Measurements from ENCODE around the gene AQP12B. TPM values are rescaled to one million over a fixed set of nuclear protein-coding genes. Genes with fewer than 3 reads are reported as not detected.

Gene AQP12B
- total RNA-seq, 2 donors from 2014 or later = not detected

DNA sequence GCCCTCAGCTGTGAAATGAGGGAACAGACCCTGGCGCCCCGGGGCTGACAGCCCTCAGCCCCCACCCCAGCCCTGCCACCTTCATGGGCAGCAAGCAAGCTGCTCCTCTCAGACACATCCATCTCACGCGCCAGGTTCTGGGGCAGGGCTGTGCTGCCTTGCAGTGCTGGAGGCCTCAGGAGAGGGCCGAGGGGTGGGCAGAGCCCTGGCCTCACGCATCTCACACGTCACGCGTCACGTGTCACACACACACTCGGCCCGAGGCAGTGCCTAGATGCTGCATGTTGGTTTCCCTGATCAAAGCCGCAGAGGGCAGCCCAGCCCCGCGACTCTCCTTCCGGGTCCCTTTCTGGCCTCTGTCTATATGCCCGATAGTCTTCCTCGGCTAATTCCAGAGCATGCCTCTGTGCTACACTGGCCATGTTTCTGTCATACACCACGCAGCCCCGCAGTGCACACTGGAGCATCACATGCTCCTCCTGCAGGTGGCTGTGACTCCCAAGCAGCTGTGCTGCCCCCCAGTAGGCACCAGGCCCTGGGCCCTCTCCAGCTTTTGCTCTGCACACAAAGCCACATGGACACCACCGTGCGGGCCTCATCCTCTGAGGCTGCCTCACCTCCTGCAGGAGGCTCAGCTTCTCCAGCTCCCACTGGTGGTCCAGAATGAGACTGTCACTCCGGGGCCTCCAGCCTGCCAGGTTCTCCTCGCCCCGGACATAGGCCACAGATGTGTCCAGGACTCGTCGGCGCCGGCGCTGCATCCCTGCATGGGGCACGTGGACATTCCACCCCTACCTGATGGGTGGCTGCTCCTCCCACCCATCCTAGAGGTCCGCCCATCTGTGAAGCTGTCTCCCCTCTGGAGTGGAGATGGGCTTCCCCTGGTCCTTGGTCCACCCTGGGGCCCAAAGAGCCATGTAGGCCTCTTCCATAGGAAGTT is 40.4 kb upstream of the AQP12B start:
- Mint-ChIP-seq H3K27me3 (ENCODE audit: low read depth) (no peaks in the 10 kb centered on the region), H3K4me1 (ENCODE audit: low read depth) (no peaks in the 10 kb centered on the region), H3K27ac (no peak overlapping the region), H3K36me3 (ENCODE audit: insufficient read depth in 2 of 2) (no peaks in the 10 kb centered on the region), H3K4me3 (no peak overlapping the region), H3K9me3 (no peaks in the 10 kb centered on the region)
- DNase-seq (no peak), ATAC-seq (replicated peaks in 1 of 2) (no peak)

GRCh38 chr2:240722376-240722775 is 39.7 kb upstream of the AQP12B start:
- DNase-seq (no peak), ATAC-seq (replicated peaks in 1 of 2) (no peak)
- Mint-ChIP-seq H3K4me3 (no peak overlapping the region), H3K27me3 (ENCODE audit: low read depth) (no peaks in the 10 kb centered on the region), H3K27ac (no peak overlapping the region), H3K9me3 (no peaks in the 10 kb centered on the region), H3K4me1 (ENCODE audit: low read depth) (no peaks in the 10 kb centered on the region), H3K36me3 (ENCODE audit: insufficient read depth in 2 of 2) (no peaks in the 10 kb centered on the region)

DNA sequence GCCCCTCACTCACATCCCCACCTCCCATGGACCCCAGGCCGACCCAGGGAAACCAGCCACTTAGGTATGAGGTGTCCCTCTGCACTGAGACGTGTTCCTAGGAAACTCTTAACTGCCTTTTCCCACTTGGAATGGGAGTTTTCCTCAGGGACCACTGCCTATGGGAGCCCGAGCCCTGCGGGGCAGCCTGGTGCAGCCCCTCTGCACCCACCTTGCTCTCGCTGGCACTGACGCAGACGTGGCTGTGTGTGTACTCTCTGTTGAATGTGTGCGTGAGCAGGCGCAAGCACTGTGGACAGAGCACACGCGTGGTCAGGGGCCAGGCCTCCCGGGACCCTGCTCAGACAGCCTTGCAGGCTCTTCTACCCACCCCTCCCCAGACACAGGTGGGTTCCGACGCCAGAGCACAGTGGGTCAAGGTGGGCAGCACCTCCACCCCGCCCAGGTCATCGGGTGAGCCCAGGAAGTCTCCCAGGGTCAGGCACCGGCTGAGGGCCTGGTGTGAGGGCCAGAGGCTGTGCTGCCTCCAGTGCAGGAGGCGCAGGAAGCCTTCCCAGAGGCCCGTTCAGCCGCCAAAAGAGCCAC is 39.0 kb upstream of the AQP12B start:
- DNase-seq (no peak), ATAC-seq (replicated peaks in 1 of 2) (no peak)
- Mint-ChIP-seq H3K4me1 (ENCODE audit: low read depth) (no peaks in the 10 kb centered on the region), H3K4me3 (no peak overlapping the region), H3K36me3 (ENCODE audit: insufficient read depth in 2 of 2) (no peaks in the 10 kb centered on the region), H3K9me3 (no peaks in the 10 kb centered on the region), H3K27me3 (ENCODE audit: low read depth) (no peaks in the 10 kb centered on the region), H3K27ac (no peak overlapping the region)

DNA sequence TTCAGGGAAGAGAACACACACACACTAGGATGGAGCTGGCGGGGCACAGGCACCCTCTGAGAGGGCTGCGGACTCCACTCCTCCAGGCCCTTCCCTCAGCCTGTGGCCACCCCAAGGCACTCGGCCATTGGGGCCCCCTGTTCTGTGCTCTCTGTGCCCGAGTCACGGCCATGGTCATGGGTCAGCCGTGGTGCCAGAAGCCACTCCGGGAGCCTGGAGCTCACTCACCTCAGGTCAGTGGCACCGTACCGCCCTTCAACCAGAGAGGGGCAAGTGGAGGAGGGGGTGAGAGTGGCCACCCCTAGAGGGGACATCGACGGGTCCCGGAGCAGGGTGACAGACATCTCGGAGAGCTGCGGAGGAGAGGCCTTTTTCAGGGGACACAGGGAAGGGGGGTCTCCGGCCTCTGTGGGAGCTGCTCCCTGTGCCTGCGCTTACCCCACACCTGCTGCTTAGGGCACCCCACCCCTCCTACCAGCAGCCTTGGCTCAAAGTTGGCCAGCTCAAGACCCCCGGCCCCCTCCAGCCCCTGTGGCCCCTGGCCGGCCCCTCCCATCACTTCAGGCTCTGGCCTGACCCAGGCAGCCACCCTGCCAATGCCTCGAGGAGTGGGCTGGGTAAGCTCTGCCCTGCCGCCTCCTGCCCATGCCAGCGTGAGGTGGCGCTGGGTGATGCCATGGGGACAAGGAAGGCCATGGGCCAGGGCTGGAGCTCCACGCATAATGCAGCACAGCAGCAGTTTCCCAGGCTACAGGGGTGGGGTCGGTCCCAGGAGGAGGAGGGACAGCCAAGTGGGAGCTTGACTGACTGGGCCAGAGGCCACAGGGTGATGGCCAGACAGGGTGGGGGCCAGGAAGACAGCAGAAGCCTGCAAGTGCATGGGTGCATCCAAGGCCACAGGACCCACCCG is 38.3 kb upstream of the AQP12B start:
- no peaks in the 10 kb centered on the region for H3K36me3 Mint-ChIP-seq (ENCODE audit: insufficient read depth in 2 of 2)
- no peaks in the 10 kb centered on the region for H3K9me3 Mint-ChIP-seq
- H3K27me3 Mint-ChIP-seq (ENCODE audit: low read depth) = no peaks in the 10 kb centered on the region
- H3K27ac Mint-ChIP-seq = no peak overlapping the region
- no peaks in the 10 kb centered on the region for H3K4me1 Mint-ChIP-seq (ENCODE audit: low read depth)
- DNase-seq = no peak
- ATAC-seq (replicated peaks in 1 of 2) = no peak
- no peak overlapping the region for H3K4me3 Mint-ChIP-seq

DNA sequence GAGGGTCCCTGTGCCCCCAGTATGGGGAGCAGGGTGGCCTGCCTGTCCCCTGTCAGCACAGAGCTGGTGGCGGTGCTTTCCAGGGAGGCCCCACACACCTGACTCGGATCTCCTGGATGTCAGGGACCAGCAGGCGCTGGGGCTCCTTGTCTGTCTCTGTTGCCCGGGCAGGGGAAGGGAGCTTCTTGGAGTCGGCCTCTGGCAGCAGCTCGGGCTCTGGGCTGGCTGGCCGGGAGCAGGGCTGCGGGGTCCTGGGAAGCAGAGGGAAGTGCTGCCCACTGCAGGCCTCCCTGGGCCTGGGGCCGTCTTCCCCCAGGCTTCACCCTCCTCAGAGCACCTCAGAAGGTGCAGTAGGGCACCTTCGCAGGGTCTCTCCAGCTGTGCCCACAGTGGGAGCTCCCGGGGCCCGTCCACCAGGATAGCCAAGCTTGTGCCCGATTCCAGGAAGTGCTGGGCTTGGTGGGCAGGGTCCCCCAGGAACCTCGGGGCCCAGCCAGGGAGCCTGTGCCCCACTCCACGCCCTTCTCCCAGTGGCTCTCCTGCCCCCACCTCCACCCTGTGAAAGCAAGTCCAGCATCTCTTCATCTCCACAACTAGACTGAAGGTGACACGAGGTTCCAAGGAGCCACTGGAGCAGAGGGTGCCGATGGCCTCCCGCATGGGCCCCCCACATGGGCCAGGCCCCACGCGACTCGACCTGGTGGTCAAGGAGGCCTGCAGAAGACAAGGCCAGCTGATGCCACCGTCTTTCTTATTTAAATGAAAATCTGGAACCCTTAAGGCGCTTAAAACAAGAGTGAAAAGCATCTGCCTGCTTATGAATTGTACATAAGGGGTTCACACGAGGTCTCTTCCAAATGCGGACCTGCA is 37.2 kb upstream of the AQP12B start:
- H3K36me3 Mint-ChIP-seq (ENCODE audit: insufficient read depth in 2 of 2) = no peaks in the 10 kb centered on the region
- no peak for DNase-seq
- no peak overlapping the region for H3K4me3 Mint-ChIP-seq
- H3K27me3 Mint-ChIP-seq (ENCODE audit: low read depth) = no peaks in the 10 kb centered on the region
- no peak overlapping the region for H3K27ac Mint-ChIP-seq
- no peaks in the 10 kb centered on the region for H3K4me1 Mint-ChIP-seq (ENCODE audit: low read depth)
- ATAC-seq (replicated peaks in 1 of 2) = no peak
- H3K9me3 Mint-ChIP-seq = no peaks in the 10 kb centered on the region

- no peaks in the 10 kb centered on the region for H3K9me3 Mint-ChIP-seq
- H3K4me1 Mint-ChIP-seq (ENCODE audit: low read depth) = no peaks in the 10 kb centered on the region
- no peak for DNase-seq
- ATAC-seq (replicated peaks in 1 of 2) = no peak
- H3K36me3 Mint-ChIP-seq (ENCODE audit: insufficient read depth in 2 of 2) = no peaks in the 10 kb centered on the region
- H3K4me3 Mint-ChIP-seq = no peak overlapping the region
- H3K27me3 Mint-ChIP-seq (ENCODE audit: low read depth) = no peaks in the 10 kb centered on the region
- H3K27ac Mint-ChIP-seq = no peak overlapping the region
Observed at GRCh38 chr2:240718896-240719490, 36.3 kb upstream of the AQP12B start.

- ATAC-seq (replicated peaks in 1 of 2) = no peak
- Mint-ChIP-seq H3K27ac (no peak overlapping the region), H3K36me3 (ENCODE audit: insufficient read depth in 2 of 2) (no peaks in the 10 kb centered on the region), H3K27me3 (ENCODE audit: low read depth) (no peaks in the 10 kb centered on the region), H3K9me3 (no peaks in the 10 kb centered on the region), H3K4me3 (no peak overlapping the region), H3K4me1 (ENCODE audit: low read depth) (no peaks in the 10 kb centered on the region)
- no peak for DNase-seq
Observed at GRCh38 chr2:240717681-240718581, 35.2 kb upstream of the AQP12B start.

GRCh38 chr2:240717181-240717641 is 34.5 kb upstream of the AQP12B start:
- Mint-ChIP-seq H3K9me3 (no peaks in the 10 kb centered on the region), H3K36me3 (ENCODE audit: insufficient read depth in 2 of 2) (no peaks in the 10 kb centered on the region), H3K27me3 (ENCODE audit: low read depth) (no peaks in the 10 kb centered on the region), H3K4me3 (no peak overlapping the region), H3K27ac (no peak overlapping the region), H3K4me1 (ENCODE audit: low read depth) (no peaks in the 10 kb centered on the region)
- no peak for ATAC-seq (replicated peaks in 1 of 2)
- DNase-seq = no peak

GRCh38 chr2:240716130-240716798 is 33.6 kb upstream of the AQP12B start:
- no peaks in the 10 kb centered on the region for H3K36me3 Mint-ChIP-seq (ENCODE audit: insufficient read depth in 2 of 2)
- ATAC-seq (replicated peaks in 1 of 2) (no peak), DNase-seq (no peak)
- no peak overlapping the region for H3K4me3 Mint-ChIP-seq
- H3K27ac Mint-ChIP-seq = no peak overlapping the region
- no peaks in the 10 kb centered on the region for H3K27me3 Mint-ChIP-seq (ENCODE audit: low read depth)
- no peaks in the 10 kb centered on the region for H3K4me1 Mint-ChIP-seq (ENCODE audit: low read depth)
- H3K9me3 Mint-ChIP-seq = no peaks in the 10 kb centered on the region

DNA sequence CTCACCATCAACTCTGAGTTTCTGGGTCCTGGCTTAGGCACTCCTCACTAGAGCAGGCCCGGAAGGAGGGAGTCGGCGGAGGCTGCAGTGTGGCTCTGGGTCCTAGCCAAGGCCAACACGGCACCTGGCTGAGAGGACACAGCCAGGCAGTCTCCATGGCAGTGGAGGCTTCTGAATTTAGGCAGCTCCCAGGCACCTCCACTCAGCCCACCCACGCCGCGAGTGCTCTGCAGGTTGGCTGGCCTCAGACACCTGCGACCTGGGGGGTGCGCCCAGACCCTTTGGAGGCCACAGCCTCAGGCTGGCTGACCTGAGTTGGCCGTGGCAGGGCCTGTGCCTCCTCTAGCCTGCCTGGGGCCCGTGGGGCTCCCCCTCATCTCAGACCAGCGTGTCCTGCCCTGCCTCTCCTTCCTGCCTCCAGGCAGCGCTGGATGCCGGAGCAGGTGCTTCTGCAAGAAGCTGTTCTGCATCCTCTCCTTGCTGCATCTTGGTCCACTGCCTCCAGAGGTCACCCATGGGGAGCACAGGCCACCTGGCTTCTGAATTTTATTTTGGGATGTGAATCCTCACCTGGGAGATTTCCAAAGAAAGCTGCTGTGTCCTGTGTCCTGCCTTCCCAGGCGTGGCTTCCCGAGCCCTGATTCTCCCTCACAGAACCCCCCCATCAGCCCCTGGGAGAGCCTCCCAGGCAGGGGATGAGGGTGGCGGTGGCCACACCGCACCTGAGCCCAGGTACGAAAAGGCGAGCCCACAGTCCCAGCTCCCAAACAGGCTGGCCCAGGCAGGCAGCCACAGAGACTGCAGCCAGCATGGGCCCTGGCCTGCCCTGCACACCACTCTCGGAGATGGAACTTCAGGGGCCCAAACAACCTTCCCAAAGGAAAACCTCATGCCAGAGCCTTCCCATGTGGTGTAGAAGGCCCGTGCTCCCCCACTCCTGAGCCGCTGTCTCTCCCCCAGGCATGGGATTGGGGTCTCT is 32.4 kb upstream of the AQP12B start:
- no peak overlapping the region for H3K4me3 Mint-ChIP-seq

More for the DNA sequence above, 32.4 kb upstream of the AQP12B start:
- Mint-ChIP-seq H3K27me3 (ENCODE audit: low read depth) (no peaks in the 10 kb centered on the region), H3K27ac (no peak overlapping the region), H3K4me1 (ENCODE audit: low read depth) (no peaks in the 10 kb centered on the region), H3K9me3 (no peaks in the 10 kb centered on the region), H3K36me3 (ENCODE audit: insufficient read depth in 2 of 2) (no peaks in the 10 kb centered on the region)
- DNase-seq (no peak), ATAC-seq (replicated peaks in 1 of 2) (no peak)
